ENCODE results near the gene GRIA4.

GRIA4 gene

GRCh38 chr11:105639527-105639926, 29.7 kb downstream of the GRIA4 start:
- no peak for DNase-seq

- peak in 1 of 3 donors; percentile 2 for DNase-seq
Observed at GRCh38 chr11:105641433-105641832, 31.6 kb downstream of the GRIA4 start.

- no peak for DNase-seq
Observed at GRCh38 chr11:105642870-105643269, 33.0 kb downstream of the GRIA4 start.

- DNase-seq, result no peak
Observed at GRCh38 chr11:105644839-105645573, 35.1 kb downstream of the GRIA4 start.

GRCh38 chr11:105647780-105648179, 37.9 kb downstream of the GRIA4 start:
- no peak for DNase-seq

GRCh38 chr11:105648762-105649161, 38.9 kb downstream of the GRIA4 start:
- DNase-seq, result no peak

GRCh38 chr11:105665281-105665680, 55.4 kb downstream of the GRIA4 start:
- DNase-seq, result no peak

- DNase-seq, result no peak
Observed at GRCh38 chr11:105667441-105667840, 57.6 kb downstream of the GRIA4 start.

GRCh38 chr11:105670811-105671210, 60.9 kb downstream of the GRIA4 start:
- peak in 2 of 3 donors; percentile 7 to 11 for DNase-seq

GRCh38 chr11:105673089-105673488, 63.2 kb downstream of the GRIA4 start:
- peak; percentile 40 to 69 (median 55) for DNase-seq

- no peak for DNase-seq
Observed at GRCh38 chr11:105689631-105690030, 79.8 kb downstream of the GRIA4 start.

GRCh38 chr11:105690467-105690866, 80.6 kb downstream of the GRIA4 start:
- DNase-seq, result no peak

GRCh38 chr11:105693075-105693759, 83.3 kb downstream of the GRIA4 start:
- DNase-seq, result no peak

- no peak for DNase-seq
Observed at GRCh38 chr11:105696000-105696399, 86.1 kb downstream of the GRIA4 start.

- no peak for DNase-seq
Observed at GRCh38 chr11:105697291-105697690, 87.4 kb downstream of the GRIA4 start.

- DNase-seq, result no peak
Observed at GRCh38 chr11:105699203-105699602, 89.3 kb downstream of the GRIA4 start.

- no peak for DNase-seq
Observed at GRCh38 chr11:105700271-105700670, 90.4 kb downstream of the GRIA4 start.

GRCh38 chr11:105701098-105701497, 91.2 kb downstream of the GRIA4 start:
- no peak for DNase-seq

- no peak for DNase-seq
Observed at GRCh38 chr11:105705786-105706530, 96.1 kb downstream of the GRIA4 start.

- no peak for DNase-seq
Observed at GRCh38 chr11:105713106-105713505, 103.2 kb downstream of the GRIA4 start.

GRCh38 chr11:105713696-105714095, 103.8 kb downstream of the GRIA4 start:
- no peak for DNase-seq

GRCh38 chr11:105718641-105719040, 108.8 kb downstream of the GRIA4 start:
- DNase-seq, result no peak

- DNase-seq, result peak; percentile 38 to 69 (median 52)
Observed at GRCh38 chr11:105719073-105719822, 109.4 kb downstream of the GRIA4 start.

All from suppressor macrophage treated with lipopolysaccharide for 1 hour (primary cell).